Testis (tissue), 5 donors: Measurements from ENCODE around the gene SST. TPM values are rescaled to one million over a fixed set of nuclear protein-coding genes. Genes with fewer than 3 reads are reported as not detected.
A peak's percentile ranks its signal among the peaks of the same experiment; 100 is the strongest.

Source experiments
- DNase-seq: peaks from one replicate; pipeline ENCODE4 v3.0.0-alpha.2; 2019
- H3K27ac ChIP-seq, 2 donors: fragments of 200-600 bp; sonication (generic); one replicate each; pipeline ENCODE4 v1.5.1; 2019
- H3K27me3 ChIP-seq: fragments of 200-600 bp; sonication (generic); one replicate; pipeline ENCODE4 v1.5.1; 2019
- H3K36me3 ChIP-seq: fragments of 200-600 bp; sonication (generic); one replicate; pipeline ENCODE4 v1.5.1; 2017; ENCODE audit warnings: low read depth; ENCODE audit errors: missing control alignments
- H3K4me1 ChIP-seq: fragments of 200-600 bp; sonication (generic); one replicate; pipeline ENCODE4 v1.5.1; 2019
- H3K4me3 ChIP-seq, 2 donors: fragments of 200-600 bp; sonication (generic); one replicate each; pipeline ENCODE4 v1.5.1; 2017 to 2019
- H3K9me3 ChIP-seq: fragments of 200-600 bp; sonication (generic); one replicate; pipeline ENCODE4 v1.5.1; 2017
- POLR2A ChIP-seq: fragments of 450-650 bp; IDR thresholded peaks from one replicate; pipeline ENCODE4 v1.6.1; 2017; ENCODE audit warnings: antibody characterized with exemption, mild to moderate bottlenecking, moderate library complexity
- WGBS, 2 donors: methylation state at CpG; one replicate each; pipeline ENCODE4 v1.1.5; 2018; 5-methylcytosine and 5-hydroxymethylcytosine counted together
- intact Hi-C: fragments of 100-400 bp; cut with DNase I; formaldehyde crosslinking; loops from one replicate; pipeline ENCODE4 v1.15.1; 2023; ENCODE audit warnings: low total_unique reads
- long read RNA-seq, 2 donors: transcript quantifications; one replicate each; lab custom pipeline, GENCODE V29; 2026
- polyA plus RNA-seq: library from polyadenylated mRNA; stranded (reverse); fragments of 350-450 nt; fragmentation: Illumina TruSeq; extraction: RNeasy Lipid Tissue Mini Kit (QIAGEN cat#74804); gene quantifications from one replicate; pipeline ENCODE4 v1.2.3, GENCODE V29; 2014; ENCODE audit warnings: low read depth, low replicate concordance; ENCODE audit not compliant: insufficient read depth
- total RNA-seq, 2 donors: library from RNA; depleted of rRNA; stranded (reverse); fragments of >200 nt; gene quantifications; one replicate each; pipeline ENCODE4 v1.2.3, GENCODE V29; 2016
- TF ChIP-seq, protein P1 (sequence below), 3 experiments: fragments of 450-650 bp in 2 of 3; fragments of 200-600 bp in 1 of 3; sonication (generic) in 1 of 3; IDR thresholded peaks; one replicate each; pipeline ENCODE4 v1.5.1; 2016 to 2019; ENCODE audit warnings: antibody characterized with exemption in 3 of 3, mild to moderate bottlenecking in 2 of 3, moderate library complexity in 1 of 3

Gene SST
- total RNA-seq, result not detected
- polyA plus RNA-seq, result 0.84 TPM
- long read RNA-seq, donor 1, transcript SST-201 (2 exons, 618 nt), result major isoform, 25 of 25 reads
- long read RNA-seq, donor 1, partial matches to known transcripts, result 0 of 25 reads
- long read RNA-seq, donor 1, other reads (novel, unspliced or antisense), result 0 of 25 reads
- long read RNA-seq, donor 2, transcript SST-201 (2 exons, 618 nt), result major isoform, 5 of 5 reads
- long read RNA-seq, donor 2, partial matches to known transcripts, result 0 of 5 reads
- long read RNA-seq, donor 2, other reads (novel, unspliced or antisense), result 0 of 5 reads

GRCh38 chr3:187669675-187670504 is at the start of gene SST:
SST (minus strand) TSS chr3:187670394; CDS start chr3:187670291, 103 bp downstream.
- H3K27me3 ChIP-seq, result no peaks in the 10 kb centered on the region
- peaks cover 4% of the 10 kb centered on the region for H3K4me1 ChIP-seq
- H3K36me3 ChIP-seq, result no peaks in the 10 kb centered on the region
- H3K27ac ChIP-seq, result no peak within 1 kb of the TSS
- no peak within 1 kb of the TSS for H3K4me3 ChIP-seq
- peak; percentile 69 for DNase-seq
- intact Hi-C loops, result loop anchor here (10.0 kb wide), 1 partner anchor 345 kb away; no protein-coding TSS in a partner anchor
- WGBS, 2 donors, result 3 to 6% methylated on average over 29 to 46 of the region's 46 CpGs
- TF ChIP-seq, protein P1, sequence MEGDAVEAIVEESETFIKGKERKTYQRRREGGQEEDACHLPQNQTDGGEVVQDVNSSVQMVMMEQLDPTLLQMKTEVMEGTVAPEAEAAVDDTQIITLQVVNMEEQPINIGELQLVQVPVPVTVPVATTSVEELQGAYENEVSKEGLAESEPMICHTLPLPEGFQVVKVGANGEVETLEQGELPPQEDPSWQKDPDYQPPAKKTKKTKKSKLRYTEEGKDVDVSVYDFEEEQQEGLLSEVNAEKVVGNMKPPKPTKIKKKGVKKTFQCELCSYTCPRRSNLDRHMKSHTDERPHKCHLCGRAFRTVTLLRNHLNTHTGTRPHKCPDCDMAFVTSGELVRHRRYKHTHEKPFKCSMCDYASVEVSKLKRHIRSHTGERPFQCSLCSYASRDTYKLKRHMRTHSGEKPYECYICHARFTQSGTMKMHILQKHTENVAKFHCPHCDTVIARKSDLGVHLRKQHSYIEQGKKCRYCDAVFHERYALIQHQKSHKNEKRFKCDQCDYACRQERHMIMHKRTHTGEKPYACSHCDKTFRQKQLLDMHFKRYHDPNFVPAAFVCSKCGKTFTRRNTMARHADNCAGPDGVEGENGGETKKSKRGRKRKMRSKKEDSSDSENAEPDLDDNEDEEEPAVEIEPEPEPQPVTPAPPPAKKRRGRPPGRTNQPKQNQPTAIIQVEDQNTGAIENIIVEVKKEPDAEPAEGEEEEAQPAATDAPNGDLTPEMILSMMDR (IDR thresholded peaks at IDR 0.05), result no peak
- no peak for TF ChIP-seq POLR2A
- no peaks in the 10 kb centered on the region for H3K9me3 ChIP-seq

DNA sequence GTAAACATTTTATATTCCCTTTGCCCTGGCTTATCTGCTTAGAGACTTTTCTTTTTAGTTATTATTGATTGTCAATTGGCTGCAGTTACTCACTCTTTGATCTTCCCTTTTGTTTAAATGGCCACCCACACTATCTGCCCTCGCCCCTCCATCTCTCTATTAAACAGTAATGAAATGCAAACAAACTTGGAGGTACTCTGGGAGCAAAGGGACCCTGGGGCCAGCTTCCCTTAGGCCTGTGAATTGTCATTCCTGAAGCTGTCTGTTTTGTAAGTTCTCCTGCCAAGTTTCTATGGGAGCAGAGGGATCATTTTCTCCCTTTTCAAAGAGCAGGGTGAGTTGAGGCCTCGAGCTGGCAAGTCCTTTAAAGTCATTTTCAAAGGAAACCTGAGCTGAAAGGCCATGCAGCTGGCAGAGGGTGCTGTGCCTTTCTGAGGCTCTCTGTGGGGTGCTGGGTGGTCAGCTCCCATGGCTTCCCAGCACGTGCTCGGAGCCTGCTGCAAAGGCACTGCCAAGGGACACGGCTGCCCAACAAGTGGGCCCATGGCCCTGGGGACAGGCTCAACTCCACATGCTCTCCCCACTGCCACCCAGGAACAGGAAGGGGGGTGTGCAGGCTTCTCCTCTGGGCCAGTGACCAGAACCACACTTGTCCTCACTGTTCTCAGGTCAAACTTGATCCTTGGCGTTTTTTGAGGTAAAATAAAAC is 49.6 kb upstream of the SST start:
- intact Hi-C loops, result no loop called here
- H3K27me3 ChIP-seq, result no peaks in the 10 kb centered on the region
- H3K27ac ChIP-seq, result no peak overlapping the region
- DNase-seq, result no peak
- H3K4me3 ChIP-seq, result no peak overlapping the region
- TF ChIP-seq POLR2A, result no peak
- TF ChIP-seq, protein P1 (IDR thresholded peaks at IDR 0.05), result no peak
- 71 to 79% methylated on average over 5 to 6 of the region's 6 CpGs for WGBS, 2 donors
- H3K4me1 ChIP-seq, result no peaks in the 10 kb centered on the region
- H3K9me3 ChIP-seq, result no peaks in the 10 kb centered on the region
- H3K36me3 ChIP-seq, result no peaks in the 10 kb centered on the region

- 89 to 90% methylated on average over 5 of the region's 5 CpGs for WGBS, 2 donors
- intact Hi-C loops, result no loop called here
- TF ChIP-seq POLR2A, result no peak
- TF ChIP-seq, protein P1 (IDR thresholded peaks at IDR 0.05), result no peak
- no peak for DNase-seq
- H3K27me3 ChIP-seq, result no peaks in the 10 kb centered on the region
- no peak overlapping the region for H3K27ac ChIP-seq
- H3K36me3 ChIP-seq, result no peaks in the 10 kb centered on the region
- no peaks in the 10 kb centered on the region for H3K4me1 ChIP-seq
- H3K9me3 ChIP-seq, result no peaks in the 10 kb centered on the region
- H3K4me3 ChIP-seq, result no peak overlapping the region
Observed at GRCh38 chr3:187718802-187719201, 48.6 kb upstream of the SST start.

GRCh38 chr3:187717572-187717971 is 47.4 kb upstream of the SST start:
- intact Hi-C loops, result no loop called here
- no peak overlapping the region for H3K27ac ChIP-seq
- no peaks in the 10 kb centered on the region for H3K36me3 ChIP-seq
- DNase-seq, result no peak
- H3K4me3 ChIP-seq, result no peak overlapping the region
- TF ChIP-seq POLR2A, result no peak
- TF ChIP-seq, protein P1 (IDR thresholded peaks at IDR 0.05), result no peak
- no peaks in the 10 kb centered on the region for H3K4me1 ChIP-seq
- WGBS, 2 donors, result 64 to 65% methylated on average over 1 of the region's 1 CpG
- H3K27me3 ChIP-seq, result no peaks in the 10 kb centered on the region
- H3K9me3 ChIP-seq, result no peaks in the 10 kb centered on the region
